ENCODE measurements around the gene CEACAM21.
"Not testable (repeated sequence)": the region's sequence is repeated elsewhere in the genome, so short reads cannot be mapped to it uniquely, and the experiment has no call there.

Gene CEACAM21

DNA sequence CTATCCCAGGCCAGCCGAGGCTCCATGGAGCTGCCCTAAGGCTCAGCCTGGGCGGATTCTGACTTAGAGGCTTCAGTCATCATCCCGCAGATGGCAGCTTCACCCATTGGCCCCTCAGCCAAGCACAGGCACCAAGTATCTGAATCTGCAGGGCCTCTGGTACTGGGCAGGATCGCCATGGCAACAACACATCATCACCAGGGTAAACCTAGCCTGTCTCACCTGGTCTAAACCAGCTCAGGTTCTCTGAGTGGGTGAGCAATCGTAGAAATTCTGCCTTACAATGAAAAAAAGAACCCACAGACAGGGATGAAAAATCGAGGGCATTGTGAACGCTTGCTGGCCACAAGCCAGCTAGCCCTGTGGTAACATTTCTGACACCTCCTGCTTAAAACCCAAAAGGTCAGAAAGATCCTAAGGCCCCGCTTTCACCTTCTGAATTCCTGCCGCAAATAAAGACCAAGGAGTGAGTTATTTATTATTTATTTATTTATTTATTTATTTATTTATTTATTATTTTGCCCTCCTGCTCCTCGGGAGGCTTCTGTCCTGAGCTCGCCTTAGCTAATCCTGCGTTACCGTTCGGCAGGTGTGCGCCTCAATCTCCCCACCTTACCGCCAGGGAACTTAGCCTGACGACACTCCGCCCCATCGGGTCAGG is 12.0 kb upstream of the CEACAM21 start:
- H3K36me3 Mint-ChIP-seq: peaks cover 2 to 8% of the 10 kb centered on the region in 2 donors
- H3K27ac Mint-ChIP-seq: peak overlapping the region; percentile 84

DNA sequence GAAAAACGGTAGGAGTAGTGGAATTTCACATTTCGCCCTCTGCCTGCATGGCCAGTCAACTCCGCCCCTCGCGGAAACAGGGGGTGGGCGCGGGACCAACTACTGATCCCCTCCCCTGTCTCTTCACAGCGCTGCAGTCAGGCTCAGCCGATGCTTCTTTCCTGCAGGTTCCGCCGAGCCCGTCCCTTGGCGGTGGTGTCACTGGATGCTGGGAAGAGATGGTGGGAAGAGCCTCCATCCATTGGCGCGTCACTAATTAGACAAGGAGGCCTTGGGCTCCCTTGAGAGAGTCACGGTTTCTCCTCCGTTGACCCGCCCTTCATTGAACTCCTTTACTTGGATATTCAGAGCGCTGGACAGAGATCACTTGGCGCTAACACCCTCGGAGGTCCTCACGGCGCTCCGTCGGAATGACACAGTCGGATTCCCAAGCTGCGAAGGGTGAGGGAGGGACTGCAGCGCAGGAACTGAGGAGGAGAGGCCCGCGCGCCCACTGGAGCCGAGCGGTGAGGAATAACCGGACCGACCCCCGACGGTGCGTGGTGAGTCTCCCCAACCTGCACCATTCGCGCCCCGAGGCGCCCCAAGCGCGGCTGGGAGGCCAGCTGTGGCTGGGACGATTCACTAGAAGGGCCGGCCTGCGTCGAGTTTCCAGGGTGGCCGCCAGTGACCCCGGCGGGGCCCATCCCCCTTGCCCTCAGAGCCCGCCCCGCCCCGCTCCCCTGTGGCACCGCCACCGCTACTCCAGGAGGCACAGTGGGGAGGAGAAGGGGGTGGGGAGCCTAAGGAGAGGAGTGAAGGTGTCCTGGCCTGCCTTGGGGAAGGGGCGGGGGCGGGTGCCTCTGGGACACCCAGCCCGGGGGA is 11.2 kb upstream of the CEACAM21 start:
- DNase-seq (no peak), ATAC-seq (replicated peaks) (peak; percentile 14 to 17)
- H3K27me3 Mint-ChIP-seq: no peaks in the 10 kb centered on the region
- H3K36me3 Mint-ChIP-seq: peaks cover 0 to 6% of the 10 kb centered on the region in 2 donors
- peaks cover 26 to 65% of the 10 kb centered on the region in 2 donors for H3K4me1 Mint-ChIP-seq
- peak overlapping the region; percentile 84 for H3K27ac Mint-ChIP-seq
- H3K9me3 Mint-ChIP-seq: no peaks in the 10 kb centered on the region
- H3K4me3 Mint-ChIP-seq: peak overlapping the region; percentile 86 to 91

More for the DNA sequence above, 12.0 kb upstream of the CEACAM21 start:
- H3K4me3 Mint-ChIP-seq: peak overlapping the region; percentile 86 to 91
- peak; percentile 60 to 76 for ATAC-seq (replicated peaks)
- H3K27me3 Mint-ChIP-seq: no peaks in the 10 kb centered on the region
- no peaks in the 10 kb centered on the region for H3K9me3 Mint-ChIP-seq
- H3K4me1 Mint-ChIP-seq: peaks cover 32 to 70% of the 10 kb centered on the region in 2 donors
- DNase-seq: peak; percentile 31

DNA sequence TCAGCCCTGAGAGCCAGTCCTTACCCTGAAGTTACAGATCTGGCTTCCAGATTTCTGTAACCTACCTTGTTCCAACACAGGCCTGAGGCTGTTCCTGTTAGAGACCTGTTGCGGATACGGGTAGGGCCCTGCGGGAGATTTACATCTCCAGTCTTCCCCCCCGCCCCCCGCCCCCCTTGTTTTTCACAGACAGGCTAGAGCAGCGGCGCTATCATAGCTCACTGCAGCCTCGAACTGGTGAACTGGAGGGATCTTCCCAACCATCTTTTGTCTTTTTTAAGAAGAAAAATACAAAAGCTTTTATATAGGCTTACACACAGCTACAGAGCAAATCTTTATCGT is 10.6 kb upstream of the CEACAM21 start:
- Mint-ChIP-seq H3K27ac (no peak overlapping the region), H3K36me3 (peaks cover 0 to 3% of the 10 kb centered on the region in 2 donors), H3K27me3 (no peaks in the 10 kb centered on the region), H3K4me1 (peaks cover 25 to 65% of the 10 kb centered on the region in 2 donors), H3K9me3 (no peaks in the 10 kb centered on the region), H3K4me3 (peak overlapping the region; percentile 86 to 91)
- peak in 1 of 2 donors; percentile 2 for ATAC-seq (replicated peaks)
- no peak for DNase-seq

DNA sequence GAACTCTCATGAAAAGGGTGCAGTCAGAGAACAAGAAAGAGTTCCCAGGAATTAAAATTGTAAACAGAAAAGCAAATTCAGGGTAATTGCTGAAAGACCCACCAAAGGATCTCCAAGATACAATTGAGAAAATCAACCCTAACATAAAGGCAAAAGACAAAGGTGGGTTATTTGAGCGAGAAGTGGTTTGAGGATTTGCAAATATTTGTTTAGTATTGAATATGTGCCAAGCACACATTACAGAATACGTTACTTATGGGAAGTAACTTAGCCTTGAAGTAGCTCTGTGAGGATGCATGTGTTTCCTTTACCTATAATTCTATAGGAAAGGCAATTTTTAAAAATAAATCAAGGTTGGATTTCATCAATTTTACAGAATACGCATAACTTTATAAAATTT is 10.0 kb upstream of the CEACAM21 start:
- H3K27ac Mint-ChIP-seq: no peak overlapping the region
- peaks cover 30 to 65% of the 10 kb centered on the region in 2 donors for H3K4me1 Mint-ChIP-seq
- H3K9me3 Mint-ChIP-seq: no peaks in the 10 kb centered on the region
- no peak overlapping the region for H3K4me3 Mint-ChIP-seq
- peaks cover 0 to 3% of the 10 kb centered on the region in 2 donors for H3K36me3 Mint-ChIP-seq
- H3K27me3 Mint-ChIP-seq: no peaks in the 10 kb centered on the region
- no peak for DNase-seq
- no peak for ATAC-seq (replicated peaks)

DNA sequence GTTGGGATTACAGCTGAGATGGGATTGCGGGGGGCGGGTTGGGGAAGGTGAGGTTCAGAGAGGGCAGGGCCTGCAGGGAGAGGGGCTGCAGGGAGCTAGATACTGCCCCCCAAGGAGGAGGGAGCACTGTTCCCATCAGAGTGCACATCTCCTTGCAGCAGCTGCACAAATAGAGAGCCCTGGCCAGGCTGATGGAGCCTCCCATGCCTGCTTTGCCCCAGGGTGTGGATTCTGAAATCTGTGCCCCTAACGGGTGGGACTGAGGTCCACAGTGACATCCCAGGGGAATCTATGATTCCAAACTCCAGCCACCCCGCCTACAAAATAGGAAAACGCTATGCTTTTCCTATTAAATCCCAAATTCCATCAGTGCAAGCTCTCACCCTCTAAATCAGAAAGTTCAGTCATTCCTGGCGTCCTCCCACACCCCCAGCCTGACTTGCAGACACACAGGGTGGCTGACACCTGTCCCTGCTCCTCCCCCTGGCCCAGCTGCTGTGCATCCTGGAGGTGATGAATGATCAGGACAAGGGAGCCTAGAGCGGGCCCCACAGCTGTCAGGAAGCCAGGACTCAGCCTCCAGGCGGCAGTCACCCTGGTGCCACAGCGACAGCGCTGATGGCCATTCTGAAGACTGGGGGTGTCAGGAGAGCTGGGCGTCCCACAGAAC is 6.3 kb upstream of the CEACAM21 start:
- H3K4me1 Mint-ChIP-seq: peaks cover 7 to 29% of the 10 kb centered on the region in 2 donors
- H3K4me3 Mint-ChIP-seq: no peak overlapping the region
- H3K27ac Mint-ChIP-seq: no peak overlapping the region

DNA sequence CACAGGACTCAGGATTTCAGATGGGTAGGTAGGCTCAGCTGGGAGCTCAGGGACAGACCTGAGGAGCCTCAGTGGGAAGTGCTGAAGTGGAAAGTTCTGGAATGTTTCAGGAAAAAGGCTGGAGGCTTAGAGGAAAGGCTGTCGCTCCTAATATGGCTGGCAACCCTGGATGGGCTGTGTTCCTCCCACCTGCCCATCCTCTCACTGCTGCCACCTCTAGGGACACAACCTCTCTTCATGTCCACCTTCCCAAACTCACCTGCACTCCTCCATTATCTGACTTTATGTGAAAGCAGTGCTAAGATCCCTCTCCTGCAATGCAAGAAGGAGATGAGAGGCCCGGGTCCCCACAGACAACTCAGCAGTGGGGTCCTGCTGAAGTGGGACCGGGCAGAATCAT is 5.8 kb upstream of the CEACAM21 start:
- DNase-seq (no peak), ATAC-seq (replicated peaks) (peak in 1 of 2 donors; percentile 19)
- H3K27ac Mint-ChIP-seq: no peak overlapping the region
- no peaks in the 10 kb centered on the region for H3K36me3 Mint-ChIP-seq
- H3K27me3 Mint-ChIP-seq: no peaks in the 10 kb centered on the region
- H3K4me3 Mint-ChIP-seq: no peak overlapping the region
- peaks cover 5 to 24% of the 10 kb centered on the region in 2 donors for H3K4me1 Mint-ChIP-seq
- no peaks in the 10 kb centered on the region for H3K9me3 Mint-ChIP-seq

More for the DNA sequence above, 6.3 kb upstream of the CEACAM21 start:
- Mint-ChIP-seq H3K27me3 (no peaks in the 10 kb centered on the region), H3K36me3 (no peaks in the 10 kb centered on the region), H3K9me3 (no peaks in the 10 kb centered on the region)
- DNase-seq (no peak), ATAC-seq (replicated peaks) (no peak)

DNA sequence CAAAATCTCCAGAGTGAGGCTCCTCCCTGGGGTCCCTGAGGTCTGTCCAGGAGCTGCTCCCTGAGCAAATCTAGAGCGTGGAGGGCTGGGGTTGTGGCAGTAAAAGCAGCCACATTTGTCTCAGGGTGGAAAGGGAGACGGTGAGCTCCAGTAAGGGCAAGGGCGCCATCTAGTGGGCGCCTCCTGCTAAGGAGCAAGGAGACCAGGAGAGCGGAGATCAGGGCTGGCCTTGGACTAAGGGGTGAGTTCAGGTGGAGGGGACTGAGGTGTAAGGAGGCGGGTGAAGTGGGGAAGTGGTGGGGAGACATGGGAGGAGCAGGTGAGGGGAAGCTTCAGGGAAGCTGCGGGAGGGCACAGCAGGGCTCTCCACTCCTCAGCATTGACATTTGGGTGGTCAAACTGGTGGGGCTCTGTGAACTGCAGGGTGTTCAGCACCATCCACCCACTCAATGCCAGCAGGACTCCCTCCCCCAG is 5.3 kb upstream of the CEACAM21 start:
- Mint-ChIP-seq H3K9me3 (no peaks in the 10 kb centered on the region), H3K27me3 (no peaks in the 10 kb centered on the region), H3K36me3 (no peaks in the 10 kb centered on the region), H3K27ac (peak overlapping the region; percentile 16), H3K4me3 (no peak overlapping the region), H3K4me1 (peaks cover 9 to 26% of the 10 kb centered on the region in 2 donors)
- DNase-seq (peak; percentile 71), ATAC-seq (replicated peaks) (peak; percentile 99)

DNA sequence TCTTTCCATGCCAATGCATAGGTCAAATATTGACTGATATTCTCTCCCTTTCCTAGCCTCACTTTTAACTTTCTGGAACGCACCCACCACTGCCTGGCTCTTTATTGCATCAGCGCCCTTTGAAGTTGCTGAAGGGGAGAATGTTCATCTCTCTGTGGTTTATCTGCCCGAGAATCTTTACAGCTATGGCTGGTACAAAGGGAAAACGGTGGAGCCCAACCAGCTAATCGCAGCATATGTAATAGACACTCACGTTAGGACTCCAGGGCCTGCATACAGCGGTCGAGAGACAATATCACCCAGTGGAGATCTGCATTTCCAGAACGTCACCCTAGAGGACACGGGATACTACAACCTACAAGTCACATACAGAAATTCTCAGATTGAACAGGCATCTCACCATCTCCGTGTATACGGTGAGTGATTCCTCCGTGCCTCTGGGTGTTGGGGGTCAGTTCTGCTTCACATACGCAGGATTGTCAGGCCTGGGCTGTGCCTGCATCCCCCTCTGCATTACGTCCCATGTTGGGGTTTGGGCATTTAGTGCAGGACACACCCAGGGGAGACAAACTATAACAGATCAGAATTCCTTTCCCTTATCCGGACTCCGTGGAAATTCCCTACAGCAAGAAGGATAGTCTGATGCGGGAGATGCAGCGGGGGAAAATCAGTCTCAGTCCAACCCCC is 1.3 kb downstream of the CEACAM21 start:
- Mint-ChIP-seq H3K4me3 (no peak overlapping the region), H3K27ac (peak overlapping the region; percentile 25), H3K36me3 (peaks cover 29 to 35% of the 10 kb centered on the region in 2 donors), H3K9me3 (peaks cover 0 to 8% of the 10 kb centered on the region in 2 donors), H3K4me1 (peaks cover 25 to 38% of the 10 kb centered on the region in 2 donors), H3K27me3 (no peaks in the 10 kb centered on the region)
- DNase-seq (no peak), ATAC-seq (replicated peaks) (no peak)

DNA sequence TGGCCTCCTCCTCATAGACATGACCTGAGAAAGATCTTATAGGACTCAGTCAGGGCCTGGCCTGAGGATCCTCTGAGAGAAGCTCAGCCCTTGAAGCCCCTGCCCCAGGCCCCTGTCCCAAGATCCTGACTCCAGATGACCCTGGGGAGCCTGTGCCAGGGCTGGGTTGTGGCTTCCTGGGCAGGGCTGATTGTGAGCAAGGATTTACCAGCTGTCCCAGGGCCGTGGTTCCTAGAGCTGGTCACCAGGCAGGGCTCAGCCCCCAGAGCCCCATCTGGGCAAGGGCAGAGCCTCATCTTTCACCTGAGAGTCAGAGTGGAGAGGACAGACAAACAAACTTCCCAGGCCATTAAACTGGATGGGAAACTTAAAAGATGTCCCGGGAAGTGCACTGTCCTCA is 1.9 kb downstream of the CEACAM21 start:
- peaks cover 35 to 40% of the 10 kb centered on the region in 2 donors for H3K36me3 Mint-ChIP-seq
- no peaks in the 10 kb centered on the region for H3K27me3 Mint-ChIP-seq
- H3K27ac Mint-ChIP-seq: peak overlapping the region; percentile 31
- peaks cover 25 to 38% of the 10 kb centered on the region in 2 donors for H3K4me1 Mint-ChIP-seq
- DNase-seq: no peak
- H3K4me3 Mint-ChIP-seq: no peak overlapping the region
- H3K9me3 Mint-ChIP-seq: peaks cover 1 to 12% of the 10 kb centered on the region in 2 donors
- no peak for ATAC-seq (replicated peaks)

DNA sequence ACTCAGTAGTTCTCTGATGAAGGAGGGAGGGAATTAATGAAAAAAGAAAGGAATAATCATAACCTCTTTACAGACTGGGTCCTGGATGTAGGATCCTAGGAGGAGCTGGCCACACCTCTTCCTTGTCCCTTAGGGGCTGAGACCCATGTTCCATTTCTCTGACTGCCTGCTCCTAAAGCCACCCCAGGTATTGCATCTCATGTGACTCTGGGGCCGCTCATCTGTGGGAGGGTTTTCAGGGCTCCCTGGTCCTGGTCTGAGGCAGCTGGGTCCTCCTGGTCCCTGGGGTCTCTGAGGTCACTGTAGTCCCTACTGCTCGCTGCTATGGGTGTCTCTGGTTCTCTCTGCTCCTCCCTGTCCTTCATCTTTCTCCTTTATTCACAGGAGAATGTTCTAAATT is 2.9 kb downstream of the CEACAM21 start:
- peaks cover 7 to 18% of the 10 kb centered on the region in 2 donors for H3K9me3 Mint-ChIP-seq
- no peak overlapping the region for H3K4me3 Mint-ChIP-seq
- peaks cover 25 to 38% of the 10 kb centered on the region in 2 donors for H3K4me1 Mint-ChIP-seq
- no peaks in the 10 kb centered on the region for H3K27me3 Mint-ChIP-seq
- H3K36me3 Mint-ChIP-seq: peaks cover 45 to 51% of the 10 kb centered on the region in 2 donors
- no peak overlapping the region for H3K27ac Mint-ChIP-seq
- no peak for DNase-seq
- ATAC-seq (replicated peaks): no peak

DNA sequence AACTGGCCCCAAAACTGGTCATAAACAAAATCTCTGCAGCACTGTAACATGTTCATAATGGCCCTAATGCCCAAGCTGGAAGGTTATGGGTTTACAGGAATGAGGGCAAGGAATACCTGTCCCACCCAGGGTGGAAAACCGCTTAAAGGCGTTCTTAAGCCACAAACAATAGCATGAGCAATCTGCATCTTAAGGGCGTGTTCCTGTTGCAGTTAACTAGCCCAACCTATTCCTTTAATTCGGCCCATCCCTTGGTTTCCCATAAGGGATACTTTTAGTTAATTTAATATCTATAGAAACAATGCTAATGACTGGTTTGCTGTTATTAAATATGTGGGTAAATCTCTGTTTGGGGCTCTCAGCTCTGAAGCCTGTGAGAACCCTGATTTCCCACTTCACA is 5.1 kb downstream of the CEACAM21 start:
- Mint-ChIP-seq H3K9me3 (peaks cover 7 to 18% of the 10 kb centered on the region in 2 donors), H3K36me3 (peaks cover 60 to 68% of the 10 kb centered on the region in 2 donors), H3K4me1 (peaks cover 17 to 29% of the 10 kb centered on the region in 2 donors)
- not testable (repeated sequence) for ATAC-seq (replicated peaks); H3K27ac Mint-ChIP-seq; H3K27me3 Mint-ChIP-seq; H3K4me3 Mint-ChIP-seq; DNase-seq

DNA sequence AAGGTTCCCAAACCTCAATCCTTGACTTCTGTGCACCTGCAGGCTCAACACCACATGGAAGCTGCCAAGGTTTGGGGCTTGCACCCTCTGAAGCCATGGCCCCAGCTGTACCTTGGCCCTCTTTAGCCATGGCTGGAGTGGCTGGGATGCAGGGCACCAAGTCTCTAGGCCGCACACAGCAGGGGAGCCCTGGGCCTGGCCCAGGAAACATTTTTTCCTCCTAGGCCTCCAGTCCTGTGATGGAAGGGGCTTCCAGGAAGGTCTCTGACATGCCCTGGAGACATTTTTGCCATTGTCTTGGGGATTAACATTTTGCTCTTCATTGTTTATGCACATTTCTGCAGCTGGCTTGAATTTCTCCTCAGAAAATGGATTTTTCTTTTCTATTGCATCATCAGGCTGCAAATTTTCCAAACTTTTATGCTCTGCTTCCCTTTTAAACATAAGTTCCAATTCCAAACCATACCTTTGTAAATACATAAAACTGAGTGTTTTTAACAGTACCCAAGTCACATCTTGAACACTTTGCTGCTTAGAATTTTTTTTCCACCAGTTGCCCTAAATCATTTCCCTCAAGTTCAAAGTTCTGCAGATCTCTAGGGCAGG is 6.7 kb downstream of the CEACAM21 start:
- DNase-seq; ATAC-seq (replicated peaks): not testable (repeated sequence)
- peaks cover 59 to 81% of the 10 kb centered on the region in 2 donors for H3K36me3 Mint-ChIP-seq

DNA sequence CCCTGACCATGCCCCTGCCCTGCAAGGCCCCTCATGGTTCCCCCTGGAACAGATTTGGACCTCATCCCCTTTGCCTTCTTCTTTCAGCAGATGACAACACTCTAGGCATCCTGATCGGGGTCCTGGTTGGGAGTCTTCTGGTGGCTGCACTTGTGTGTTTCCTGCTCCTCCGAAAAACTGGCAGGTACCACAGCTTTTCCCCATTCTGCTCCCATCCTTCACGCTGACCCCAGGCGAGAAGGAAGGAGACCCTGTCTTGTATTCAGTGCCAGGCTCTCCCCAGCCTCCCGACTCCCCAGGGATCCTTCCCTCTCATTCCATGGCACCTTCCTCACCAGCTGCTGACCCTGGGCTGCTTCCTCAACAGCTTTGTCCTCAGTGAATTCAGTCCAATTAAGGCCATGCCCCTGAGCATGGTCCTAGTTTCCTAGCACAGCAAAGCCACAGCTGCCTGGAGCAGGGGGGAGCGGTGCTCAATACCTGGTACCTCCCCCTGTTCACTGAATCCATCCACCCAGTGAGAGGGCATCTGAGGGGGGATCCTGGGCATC is 8.4 kb downstream of the CEACAM21 start:
- no peaks in the 10 kb centered on the region for H3K27me3 Mint-ChIP-seq

More for the DNA sequence above, 6.7 kb downstream of the CEACAM21 start:
- H3K4me1 Mint-ChIP-seq: peaks cover 4 to 13% of the 10 kb centered on the region in 2 donors
- H3K9me3 Mint-ChIP-seq: peaks cover 7 to 18% of the 10 kb centered on the region in 2 donors
- H3K27me3 Mint-ChIP-seq, H3K4me3 Mint-ChIP-seq, H3K27ac Mint-ChIP-seq: not testable (repeated sequence)

More for the DNA sequence above, 8.4 kb downstream of the CEACAM21 start:
- DNase-seq: no peak
- Mint-ChIP-seq H3K27ac (peak overlapping the region; percentile 65), H3K36me3 (peaks cover 57 to 92% of the 10 kb centered on the region in 2 donors), H3K9me3 (peaks cover 7 to 18% of the 10 kb centered on the region in 2 donors), H3K4me1 (no peaks in the 10 kb centered on the region), H3K4me3 (no peak overlapping the region)
- ATAC-seq (replicated peaks): no peak
